ENCODE results near the gene YKT6. TPM values are rescaled to one million over a fixed set of nuclear protein-coding genes. Genes with fewer than 3 reads are reported as not detected.

The YKT6 gene
- total RNA-seq, 1 donor from 2014 or later = 131 TPM

- Mint-ChIP-seq H3K4me1 (ENCODE audit: low read depth) (peaks cover 3% of the 10 kb centered on the region), H3K9me3 (ENCODE audit: low read depth) (no peaks in the 10 kb centered on the region), H3K36me3 (ENCODE audit: low read depth) (peaks cover 25% of the 10 kb centered on the region), H3K4me3 (ENCODE audit: unreplicated experiment) (no peak overlapping the region), H3K27me3 (ENCODE audit: low read depth) (no peaks in the 10 kb centered on the region), H3K27ac (ENCODE audit: unreplicated experiment) (no peak overlapping the region)
- peak; percentile 72 for DNase-seq (ENCODE audit: low spot score)
- no peak for TF ChIP-seq CTCF (IDR thresholded peaks at IDR 0.05)
These were observed 12.6 kb downstream of the YKT6 start for GRCh38 chr7:44213206-44213876.

- Mint-ChIP-seq H3K9me3 (ENCODE audit: low read depth) (no peaks in the 10 kb centered on the region), H3K36me3 (ENCODE audit: low read depth) (peaks cover 22% of the 10 kb centered on the region), H3K4me1 (ENCODE audit: low read depth) (peaks cover 3% of the 10 kb centered on the region), H3K27ac (ENCODE audit: unreplicated experiment) (peak overlapping the region; percentile 22), H3K4me3 (ENCODE audit: unreplicated experiment) (no peak overlapping the region), H3K27me3 (ENCODE audit: low read depth) (no peaks in the 10 kb centered on the region)
- peak; percentile 59 for DNase-seq (ENCODE audit: low spot score)
- TF ChIP-seq CTCF (IDR thresholded peaks at IDR 0.05) = no peak
These were observed 13.2 kb downstream of the YKT6 start for GRCh38 chr7:44213877-44214388.

- no peak overlapping the region for H3K4me3 Mint-ChIP-seq (ENCODE audit: unreplicated experiment)
- no peak for TF ChIP-seq CTCF (IDR thresholded peaks at IDR 0.05)
- DNase-seq (ENCODE audit: low spot score) = peak; percentile 55
- H3K36me3 Mint-ChIP-seq (ENCODE audit: low read depth) = peaks cover 14% of the 10 kb centered on the region
- H3K4me1 Mint-ChIP-seq (ENCODE audit: low read depth) = peaks cover 3% of the 10 kb centered on the region
- no peaks in the 10 kb centered on the region for H3K27me3 Mint-ChIP-seq (ENCODE audit: low read depth)
- no peaks in the 10 kb centered on the region for H3K9me3 Mint-ChIP-seq (ENCODE audit: low read depth)
- no peak overlapping the region for H3K27ac Mint-ChIP-seq (ENCODE audit: unreplicated experiment)
These were observed 14.8 kb downstream of the YKT6 start for GRCh38 chr7:44215531-44215930.

GRCh38 chr7:44216019-44216418 is 15.2 kb downstream of the YKT6 start:
- Mint-ChIP-seq H3K27ac (ENCODE audit: unreplicated experiment) (no peak overlapping the region), H3K36me3 (ENCODE audit: low read depth) (peaks cover 14% of the 10 kb centered on the region), H3K9me3 (ENCODE audit: low read depth) (no peaks in the 10 kb centered on the region), H3K4me3 (ENCODE audit: unreplicated experiment) (no peak overlapping the region), H3K27me3 (ENCODE audit: low read depth) (no peaks in the 10 kb centered on the region), H3K4me1 (ENCODE audit: low read depth) (peaks cover 3% of the 10 kb centered on the region)
- no peak for TF ChIP-seq CTCF (IDR thresholded peaks at IDR 0.05)
- DNase-seq (ENCODE audit: low spot score) = no peak

GRCh38 chr7:44216521-44217222 is 15.9 kb downstream of the YKT6 start:
- Mint-ChIP-seq H3K27ac (ENCODE audit: unreplicated experiment) (no peak overlapping the region), H3K4me1 (ENCODE audit: low read depth) (peaks cover 3% of the 10 kb centered on the region), H3K9me3 (ENCODE audit: low read depth) (no peaks in the 10 kb centered on the region), H3K27me3 (ENCODE audit: low read depth) (no peaks in the 10 kb centered on the region), H3K36me3 (ENCODE audit: low read depth) (peaks cover 8% of the 10 kb centered on the region), H3K4me3 (ENCODE audit: unreplicated experiment) (no peak overlapping the region)
- TF ChIP-seq CTCF (IDR thresholded peaks at IDR 0.05) = no peak
- peak; percentile 72 for DNase-seq (ENCODE audit: low spot score)
